H9 (cell line): ENCODE data around the gene ATP5PF. TPM values are rescaled to one million over a fixed set of nuclear protein-coding genes. Genes with fewer than 3 reads are reported as not detected.

Source experiments
- DNase-seq: peaks from one replicate; pipeline ENCODE4 v3.0.0-alpha.2; 2017
- H2AFZ ChIP-seq: one replicate; pipeline ENCODE4 v1.6.1; 2013; ENCODE audit warnings: mild to moderate bottlenecking, low read length, control low read depth, moderate library complexity
- H2AK5ac ChIP-seq: 2 replicates; pipeline ENCODE4 v1.6.1; 2013; ENCODE audit warnings: low read length, control low read depth, mixed read lengths; ENCODE audit not compliant: insufficient read length
- H2BK120ac ChIP-seq: one replicate; pipeline ENCODE4 v1.6.1; 2013; ENCODE audit warnings: low read depth, mild to moderate bottlenecking, low read length, control low read depth, inconsistent platforms; ENCODE audit not compliant: poor library complexity, severe bottlenecking
- H2BK12ac ChIP-seq: 2 replicates; pipeline ENCODE4 v1.6.1; 2013; ENCODE audit warnings: low read length, control low read depth, mixed read lengths, low read depth; ENCODE audit not compliant: insufficient read length
- H2BK15ac ChIP-seq: 2 replicates; pipeline ENCODE4 v1.6.1; 2013; ENCODE audit warnings: low read depth, low read length, control low read depth
- H2BK20ac ChIP-seq: one replicate; pipeline ENCODE4 v1.6.1; 2013; ENCODE audit warnings: low read depth, mild to moderate bottlenecking, low read length, control low read depth, inconsistent platforms; ENCODE audit not compliant: poor library complexity, severe bottlenecking
- H2BK5ac ChIP-seq: 2 replicates; pipeline ENCODE4 v1.6.1; 2013; ENCODE audit warnings: low read length, control low read depth, mixed read lengths; ENCODE audit not compliant: insufficient read length
- H3K14ac ChIP-seq: 2 replicates; pipeline ENCODE4 v1.6.1; 2013; ENCODE audit warnings: low read length, control low read depth; ENCODE audit not compliant: insufficient read depth
- H3K18ac ChIP-seq: 2 replicates; pipeline ENCODE4 v1.6.1; 2013; ENCODE audit warnings: low read depth, mild to moderate bottlenecking, mixed read lengths, low read length, control low read depth; ENCODE audit not compliant: insufficient read length
- H3K23ac ChIP-seq: 2 replicates; pipeline ENCODE4 v1.6.1; 2013; ENCODE audit warnings: low read length, control low read depth, mixed read lengths, low read depth; ENCODE audit not compliant: insufficient read length
- H3K23me2 ChIP-seq: 2 replicates; pipeline ENCODE4 v1.6.1; 2013; ENCODE audit warnings: low read depth, mild to moderate bottlenecking, mixed read lengths, low read length, control low read depth; ENCODE audit not compliant: insufficient read length, poor library complexity, severe bottlenecking
- H3K27ac ChIP-seq: 2 replicates; pipeline ENCODE4 v1.5.1; 2013; ENCODE audit warnings: low read length, control low read depth, mixed read lengths, low read depth; ENCODE audit not compliant: insufficient read length
- H3K27me3 ChIP-seq: 2 replicates; pipeline ENCODE4 v1.6.1; 2013; ENCODE audit warnings: low read length, control low read depth, inconsistent platforms; ENCODE audit not compliant: insufficient read depth
- H3K4ac ChIP-seq: 2 replicates; pipeline ENCODE4 v1.6.1; 2013; ENCODE audit warnings: low read depth, mild to moderate bottlenecking, control low read depth, inconsistent platforms, low read length, moderate library complexity
- H3K4me1 ChIP-seq: 2 replicates; pipeline ENCODE4 v1.6.1; 2013; ENCODE audit warnings: low read length, control low read depth, inconsistent platforms; ENCODE audit not compliant: insufficient read depth
- H3K4me2 ChIP-seq: 2 replicates; pipeline ENCODE4 v1.6.1; 2013; ENCODE audit warnings: low read length, control low read depth, mixed read lengths; ENCODE audit not compliant: insufficient read length, insufficient read depth
- H3K56ac ChIP-seq: 2 replicates; pipeline ENCODE4 v1.6.1; 2013; ENCODE audit warnings: low read depth, mild to moderate bottlenecking, mixed read lengths, low read length, control low read depth; ENCODE audit not compliant: insufficient read length
- H3K79me1 ChIP-seq: 2 replicates; pipeline ENCODE4 v1.6.1; 2013; ENCODE audit warnings: low read depth, mild to moderate bottlenecking, moderate library complexity, low read length, control low read depth, inconsistent platforms; ENCODE audit not compliant: insufficient read depth, poor library complexity, severe bottlenecking
- H3K79me2 ChIP-seq: 2 replicates; pipeline ENCODE4 v1.6.1; 2013; ENCODE audit warnings: low read length, control low read depth, inconsistent platforms; ENCODE audit not compliant: insufficient read depth
- H3K9ac ChIP-seq: 2 replicates; pipeline ENCODE4 v1.6.1; 2013; ENCODE audit warnings: low read length, control low read depth, mixed read lengths; ENCODE audit not compliant: insufficient read length; ENCODE audit errors: extremely low read depth
- H3K9me3 ChIP-seq: one replicate; pipeline ENCODE4 v1.6.1; 2013; ENCODE audit warnings: low read depth, low read length, inconsistent platforms; ENCODE audit not compliant: control insufficient read depth
- H3T11ph ChIP-seq: one replicate; pipeline ENCODE4 v1.6.1; 2013; ENCODE audit warnings: mild to moderate bottlenecking, low read length, control low read depth, inconsistent platforms
- H4K20me1 ChIP-seq: one replicate; pipeline ENCODE4 v1.6.1; 2013; ENCODE audit not compliant: control insufficient read depth, insufficient read length, insufficient read depth
- H4K5ac ChIP-seq: 2 replicates; pipeline ENCODE4 v1.6.1; 2013; ENCODE audit warnings: low read depth, mild to moderate bottlenecking, mixed read lengths, low read length, control low read depth; ENCODE audit not compliant: insufficient read length
- H4K8ac ChIP-seq: replicated peaks from 2 replicates; pipeline ENCODE4 v1.6.1; 2013; ENCODE audit warnings: low read length, control low read depth, mixed read lengths, low read depth; ENCODE audit not compliant: insufficient read length
- H4K91ac ChIP-seq: 2 replicates; pipeline ENCODE4 v1.6.1; 2013; ENCODE audit warnings: low read depth, mild to moderate bottlenecking, moderate library complexity, mixed read lengths, low read length, control low read depth; ENCODE audit not compliant: insufficient read length
- H3K27ac Mint-ChIP-seq, 3 experiments: 2 replicates in 2 of 3; 3 replicates in 1 of 3; pipeline ENCODE4 v1.8.0; 2020 to 2021; ENCODE audit warnings: mixed read lengths in 3 of 3, mild to moderate bottlenecking in 1 of 3, moderate library complexity in 1 of 3
- H3K27me3 Mint-ChIP-seq: 2 replicates; pipeline ENCODE4 v1.8.0; 2021; ENCODE audit warnings: low read depth, mild to moderate bottlenecking, moderate library complexity, mixed read lengths
- H3K36me3 Mint-ChIP-seq, 3 experiments: 2 replicates in 2 of 3; 3 replicates in 1 of 3; pipeline ENCODE4 v1.8.0; 2020 to 2021; ENCODE audit warnings: low read depth in 3 of 3, mixed read lengths in 3 of 3; ENCODE audit not compliant: insufficient read depth in 1 of 3
- H3K4me1 Mint-ChIP-seq, 2 experiments: 2 replicates each; pipeline ENCODE4 v1.8.0; 2020; ENCODE audit warnings: mixed read lengths in 2 of 2
- H3K4me3 Mint-ChIP-seq, 2 experiments: 2 replicates in 1 of 2; 3 replicates in 1 of 2; pipeline ENCODE4 v1.8.0; 2020 to 2021; ENCODE audit warnings: mild to moderate bottlenecking in 2 of 2, mixed read lengths in 2 of 2, moderate library complexity in 1 of 2
- H3K9me3 Mint-ChIP-seq, 2 experiments: 2 replicates in 1 of 2; 3 replicates in 1 of 2; pipeline ENCODE4 v1.8.0; 2020; ENCODE audit warnings: mild to moderate bottlenecking in 2 of 2, mixed read lengths in 2 of 2, moderate library complexity in 1 of 2
- CTCF ChIP-seq: fragments of 200-600 bp; sonication (generic); conservative IDR thresholded peaks from 3 replicates; pipeline ENCODE4 v1.8.0; 2021; ENCODE audit warnings: antibody characterized with exemption, mild to moderate bottlenecking
- WGBS: extraction: QIAGEN DNeasy Blood & Tissue Kit; methylation state at CpG from one replicate; pipeline ENCODE4 v1.1.7; 2013; ENCODE audit warnings: missing lambda C conversion rate, low lambda C conversion rate, mixed read lengths; ENCODE audit not compliant: insufficient read length; ENCODE audit errors: extremely low coverage; 5-methylcytosine and 5-hydroxymethylcytosine counted together
- total RNA-seq: library from RNA; stranded (reverse); gene quantifications from 2 replicates; pipeline ENCODE4 v1.2.1, GENCODE V29; 2021

Gene ATP5PF
- total RNA-seq, 1 experiment from 2014 or later, result 143 TPM

- no peak overlapping the region for H2AK5ac ChIP-seq
- no peak overlapping the region for H4K8ac ChIP-seq
- H2BK120ac ChIP-seq, result no peak overlapping the region
- TF ChIP-seq CTCF, result no peak
- no peak overlapping the region for H2BK15ac ChIP-seq
- H3K27me3 ChIP-seq, result no peaks in the 10 kb centered on the region
- H4K91ac ChIP-seq, result no peak overlapping the region
- H3K27ac Mint-ChIP-seq, result 0 out of 7 replicates have a peak overlapping the region, but pooled peaks of 1 of the 3 experiments have one; percentile 71
- WGBS, result no CpG with 5 or more reads among the region's 3 CpGs
- H3K4me1 Mint-ChIP-seq, result no peaks in the 10 kb centered on the region
- no peaks in the 10 kb centered on the region for H3K9me3 ChIP-seq
- no peak overlapping the region for H3K9ac ChIP-seq
- no peak overlapping the region for H2AFZ ChIP-seq
- H3K4me3 Mint-ChIP-seq, result no peak overlapping the region
- H3K27ac ChIP-seq, result no peak overlapping the region
- H4K20me1 ChIP-seq, result no peaks in the 10 kb centered on the region
- no peak overlapping the region for H3K56ac ChIP-seq
- peaks cover 6 to 56% (median 52%) of the 10 kb centered on the region in 3 experiments; a peak in 5 of 7 replicates for H3K36me3 Mint-ChIP-seq
- DNase-seq, result no peak
- H3K4ac ChIP-seq, result no peak overlapping the region
- H3K27me3 Mint-ChIP-seq, result no peaks in the 10 kb centered on the region
- no peaks in the 10 kb centered on the region for H3K9me3 Mint-ChIP-seq
- no peak overlapping the region for H3K18ac ChIP-seq
- H3T11ph ChIP-seq, result no peak overlapping the region
- no peaks in the 10 kb centered on the region for H3K79me2 ChIP-seq
- H4K5ac ChIP-seq, result no peak overlapping the region
- H3K23ac ChIP-seq, result no peak overlapping the region
- H2BK20ac ChIP-seq, result no peak overlapping the region
- no peak overlapping the region for H2BK12ac ChIP-seq
- no peak overlapping the region for H3K14ac ChIP-seq
- H2BK5ac ChIP-seq, result no peak overlapping the region
- H3K79me1 ChIP-seq, result no peaks in the 10 kb centered on the region
- no peaks in the 10 kb centered on the region for H3K23me2 ChIP-seq
- H3K4me2 ChIP-seq, result no peak overlapping the region
- no peaks in the 10 kb centered on the region for H3K4me1 ChIP-seq
These were observed 25.4 kb upstream of the ATP5PF start for GRCh38 chr21:25760061-25760460.
